ENCODE measurements around the gene SPATS2. TPM values are rescaled to one million over a fixed set of nuclear protein-coding genes. Genes with fewer than 3 reads are reported as not detected.

The SPATS2 gene
- total RNA-seq, 1 experiment from 2014 or later, result 56.3 TPM

DNA sequence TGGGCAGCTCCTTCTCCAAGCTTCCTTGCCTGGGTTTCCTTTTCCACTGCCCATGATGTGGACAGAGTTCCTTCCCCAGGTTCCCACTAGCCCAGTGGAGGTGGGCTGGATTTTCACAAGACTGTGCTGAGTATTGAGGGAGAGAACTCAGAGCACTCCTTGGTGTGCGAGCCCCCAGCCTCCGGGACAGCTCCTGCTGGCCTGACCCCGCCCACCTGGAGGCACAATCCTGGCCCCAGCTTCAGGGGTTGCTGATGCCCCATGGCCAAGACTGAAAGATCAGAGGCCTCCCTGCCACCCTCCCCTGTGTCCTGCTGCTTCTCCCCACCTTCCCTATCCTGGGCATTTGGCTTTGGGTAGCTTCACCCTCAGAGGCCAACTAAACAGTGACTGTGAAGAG lies 179.2 kb downstream of the SPATS2 start:
- Histone ChIP-seq H3K27me3 (ENCODE audit: control insufficient read depth, insufficient read depth, low read length) (no peaks in the 10 kb centered on the region), H3K36me3 (ENCODE audit: control insufficient read depth, insufficient read depth, low read length) (no peaks in the 10 kb centered on the region), H3K9me3 (ENCODE audit: control insufficient read depth, insufficient read depth, low read depth, low read length) (no peaks in the 10 kb centered on the region), H3K4me1 (ENCODE audit: control insufficient read depth, insufficient read depth, low read length) (no peaks in the 10 kb centered on the region), H3K4me3 (ENCODE audit: low read depth in 2 of 2, low read length in 2 of 2) (no peak overlapping the region), H3K27ac (ENCODE audit: low read length) (no peak overlapping the region)
- no peak for ATAC-seq
- no peak for DNase-seq (ENCODE audit: low read depth, low spot score)
- intact Hi-C loops (cut with micrococcal nuclease; ENCODE audit: unreplicated experiment) (no loop called here), in situ Hi-C loops (cut with HindIII; ENCODE audit: low pct_unique_long_range_greater_than_20kb, low sequenced_read_pairs) (no loop called here)
- no TSS peak for BruUV-seq (replicated peaks)
- CTCF ChIA-PET, result interaction anchor here (0.6 kb wide), 1 partner anchor 87 kb away, joined by 3 read pairs; no protein-coding TSS in a partner anchor
- TF ChIP-seq POLR2AphosphoS5 (IDR thresholded peaks at IDR 0.05; ENCODE audit: low read depth, low read length), result no peak
- TF ChIP-seq TCF7L2 (IDR thresholded peaks at IDR 0.05; ENCODE audit: low read depth, low read length), result no peak
- TF ChIP-seq, protein P1, sequence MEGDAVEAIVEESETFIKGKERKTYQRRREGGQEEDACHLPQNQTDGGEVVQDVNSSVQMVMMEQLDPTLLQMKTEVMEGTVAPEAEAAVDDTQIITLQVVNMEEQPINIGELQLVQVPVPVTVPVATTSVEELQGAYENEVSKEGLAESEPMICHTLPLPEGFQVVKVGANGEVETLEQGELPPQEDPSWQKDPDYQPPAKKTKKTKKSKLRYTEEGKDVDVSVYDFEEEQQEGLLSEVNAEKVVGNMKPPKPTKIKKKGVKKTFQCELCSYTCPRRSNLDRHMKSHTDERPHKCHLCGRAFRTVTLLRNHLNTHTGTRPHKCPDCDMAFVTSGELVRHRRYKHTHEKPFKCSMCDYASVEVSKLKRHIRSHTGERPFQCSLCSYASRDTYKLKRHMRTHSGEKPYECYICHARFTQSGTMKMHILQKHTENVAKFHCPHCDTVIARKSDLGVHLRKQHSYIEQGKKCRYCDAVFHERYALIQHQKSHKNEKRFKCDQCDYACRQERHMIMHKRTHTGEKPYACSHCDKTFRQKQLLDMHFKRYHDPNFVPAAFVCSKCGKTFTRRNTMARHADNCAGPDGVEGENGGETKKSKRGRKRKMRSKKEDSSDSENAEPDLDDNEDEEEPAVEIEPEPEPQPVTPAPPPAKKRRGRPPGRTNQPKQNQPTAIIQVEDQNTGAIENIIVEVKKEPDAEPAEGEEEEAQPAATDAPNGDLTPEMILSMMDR (IDR thresholded peaks at IDR 0.05), result no peak
- TF ChIP-seq SIN3A (IDR thresholded peaks at IDR 0.05; ENCODE audit: borderline replicate concordance, insufficient read depth, low read depth, low read length), result no peak
- TF ChIP-seq, protein P2, sequence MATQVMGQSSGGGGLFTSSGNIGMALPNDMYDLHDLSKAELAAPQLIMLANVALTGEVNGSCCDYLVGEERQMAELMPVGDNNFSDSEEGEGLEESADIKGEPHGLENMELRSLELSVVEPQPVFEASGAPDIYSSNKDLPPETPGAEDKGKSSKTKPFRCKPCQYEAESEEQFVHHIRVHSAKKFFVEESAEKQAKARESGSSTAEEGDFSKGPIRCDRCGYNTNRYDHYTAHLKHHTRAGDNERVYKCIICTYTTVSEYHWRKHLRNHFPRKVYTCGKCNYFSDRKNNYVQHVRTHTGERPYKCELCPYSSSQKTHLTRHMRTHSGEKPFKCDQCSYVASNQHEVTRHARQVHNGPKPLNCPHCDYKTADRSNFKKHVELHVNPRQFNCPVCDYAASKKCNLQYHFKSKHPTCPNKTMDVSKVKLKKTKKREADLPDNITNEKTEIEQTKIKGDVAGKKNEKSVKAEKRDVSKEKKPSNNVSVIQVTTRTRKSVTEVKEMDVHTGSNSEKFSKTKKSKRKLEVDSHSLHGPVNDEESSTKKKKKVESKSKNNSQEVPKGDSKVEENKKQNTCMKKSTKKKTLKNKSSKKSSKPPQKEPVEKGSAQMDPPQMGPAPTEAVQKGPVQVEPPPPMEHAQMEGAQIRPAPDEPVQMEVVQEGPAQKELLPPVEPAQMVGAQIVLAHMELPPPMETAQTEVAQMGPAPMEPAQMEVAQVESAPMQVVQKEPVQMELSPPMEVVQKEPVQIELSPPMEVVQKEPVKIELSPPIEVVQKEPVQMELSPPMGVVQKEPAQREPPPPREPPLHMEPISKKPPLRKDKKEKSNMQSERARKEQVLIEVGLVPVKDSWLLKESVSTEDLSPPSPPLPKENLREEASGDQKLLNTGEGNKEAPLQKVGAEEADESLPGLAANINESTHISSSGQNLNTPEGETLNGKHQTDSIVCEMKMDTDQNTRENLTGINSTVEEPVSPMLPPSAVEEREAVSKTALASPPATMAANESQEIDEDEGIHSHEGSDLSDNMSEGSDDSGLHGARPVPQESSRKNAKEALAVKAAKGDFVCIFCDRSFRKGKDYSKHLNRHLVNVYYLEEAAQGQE (IDR thresholded peaks at IDR 0.05; ENCODE audit: insufficient read depth in 1 of 2, low read depth in 2 of 2, low read length in 1 of 2), result no peak
- POLR2A ChIA-PET, result no interaction called here

DNA sequence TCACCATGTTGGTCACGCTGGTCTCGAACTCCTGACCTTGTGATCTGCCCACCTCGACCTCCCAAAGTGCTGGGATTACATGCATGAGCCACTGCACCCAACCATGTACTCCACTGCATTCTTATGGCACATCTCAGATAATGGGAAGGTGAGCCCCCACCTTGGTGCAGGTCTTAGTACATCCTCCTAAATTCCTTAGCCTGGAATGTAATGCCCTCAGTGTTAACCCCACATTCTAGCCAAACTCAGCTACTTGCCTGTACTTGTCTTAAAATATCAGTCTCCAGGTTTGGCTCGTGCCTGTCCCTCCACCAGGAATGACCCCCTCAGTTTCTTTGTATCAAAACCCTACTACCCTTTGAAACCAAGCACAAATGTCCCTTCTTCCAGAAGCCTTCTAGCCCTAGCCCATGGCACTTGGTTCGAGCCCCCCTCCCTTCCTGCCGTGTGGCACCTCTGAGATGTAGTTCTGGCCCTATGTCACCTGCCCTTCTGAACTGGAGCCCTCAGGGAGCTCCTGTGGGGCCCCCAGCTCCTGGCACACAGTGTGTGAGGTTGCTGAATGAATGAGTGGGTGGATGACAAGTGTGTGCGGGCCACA lies 179.9 kb downstream of the SPATS2 start:
- no peaks in the 10 kb centered on the region for H3K9me3 ChIP-seq (ENCODE audit: control insufficient read depth, insufficient read depth, low read depth, low read length)
- in situ Hi-C loops (cut with HindIII; ENCODE audit: low pct_unique_long_range_greater_than_20kb, low sequenced_read_pairs), result no loop called here
- ChIA-PET POLR2A (no interaction called here), CTCF (interaction anchor here (0.6 kb wide), 1 partner anchor 87 kb away, joined by 3 read pairs; no protein-coding TSS in a partner anchor)
- H3K27me3 ChIP-seq (ENCODE audit: control insufficient read depth, insufficient read depth, low read length), result no peaks in the 10 kb centered on the region
- TF ChIP-seq, protein P2 (IDR thresholded peaks at IDR 0.05; ENCODE audit: insufficient read depth in 1 of 2, low read depth in 2 of 2, low read length in 1 of 2), result no peak
- no peak for TF ChIP-seq SIN3A (IDR thresholded peaks at IDR 0.05; ENCODE audit: borderline replicate concordance, insufficient read depth, low read depth, low read length)
- TF ChIP-seq TCF7L2 (IDR thresholded peaks at IDR 0.05; ENCODE audit: low read depth, low read length), result no peak
- no peak for TF ChIP-seq POLR2AphosphoS5 (IDR thresholded peaks at IDR 0.05; ENCODE audit: low read depth, low read length)
- TF ChIP-seq, protein P1 (IDR thresholded peaks at IDR 0.05), result no peak
- H3K27ac ChIP-seq (ENCODE audit: low read length), result no peak overlapping the region
- BruUV-seq (replicated peaks), result no TSS peak
- H3K36me3 ChIP-seq (ENCODE audit: control insufficient read depth, insufficient read depth, low read length), result no peaks in the 10 kb centered on the region
- H3K4me3 ChIP-seq (ENCODE audit: low read depth in 2 of 2, low read length in 2 of 2), result no peak overlapping the region
- intact Hi-C loops (cut with micrococcal nuclease; ENCODE audit: unreplicated experiment), result no loop called here
- DNase-seq (ENCODE audit: low read depth, low spot score) (no peak), ATAC-seq (no peak)
- H3K4me1 ChIP-seq (ENCODE audit: control insufficient read depth, insufficient read depth, low read length), result no peaks in the 10 kb centered on the region

Measured in Panc1 (cell line).